Endothelial cell of umbilical vein (primary cell): ENCODE measurements around the gene GALNT17. TPM values are rescaled to one million over a fixed set of nuclear protein-coding genes. Genes with fewer than 3 reads are reported as not detected.

Experiments
- BruUV-seq: library from RNA; stranded (reverse); fragments of 400-500 nt; replicated peaks from 2 replicates; lab custom pipeline; 2021; lab: Mats Ljungman, UMichigan
- CTCF ChIA-PET: fragments of 300-600, 350-600 bp; sonication (Branson Sonifier 250); formaldehyde crosslinking; loops from one replicate; lab custom pipeline; 2021; ENCODE audit warnings: antibody characterized with exemption, inconsistent platforms; lab: Charles Lee
- POLR2A ChIA-PET: fragments of 300-600, 350-600 bp; sonication (Branson Sonifier 250); formaldehyde crosslinking; loops from one replicate; lab custom pipeline; 2021; ENCODE audit warnings: antibody characterized with exemption, inconsistent platforms; lab: Charles Lee
- DNase-seq: peaks from one replicate; pipeline ENCODE4 v3.0.0-alpha.2; 2011; ENCODE audit warnings: low read depth, low spot score
- FAIRE-seq: peaks from 2 replicates; lab custom pipeline; 2011; peaks lifted over from hg19 to GRCh38; lab: Jason Lieb, UNC
- H2AFZ ChIP-seq: 2 replicates; pipeline ENCODE4 v1.6.0; 2012; ENCODE audit warnings: low read depth, low read length, control low read depth, inconsistent platforms
- H3K27ac ChIP-seq: 2 replicates; pipeline ENCODE4 v1.5.1; 2011; ENCODE audit warnings: low read depth, mild to moderate bottlenecking, control low read depth, low read length, moderate library complexity; ENCODE audit not compliant: insufficient read depth
- H3K27me3 ChIP-seq, 2 experiments: 2 replicates each; pipeline versions ENCODE4 v1.6.0 to v1.6.1; 2011; ENCODE audit warnings: low read length in 2 of 2, mixed read lengths in 1 of 2; ENCODE audit not compliant: control insufficient read depth in 2 of 2, insufficient read depth in 2 of 2
- H3K36me3 ChIP-seq, 2 experiments: 2 replicates in 1 of 2; 3 replicates in 1 of 2; pipeline ENCODE4 v1.5.1; 2011; ENCODE audit warnings: low read length in 2 of 2, mild to moderate bottlenecking in 1 of 2, moderate library complexity in 1 of 2; ENCODE audit not compliant: control insufficient read depth in 2 of 2, insufficient read depth in 2 of 2; ENCODE audit errors: extremely low read depth in 1 of 2
- H3K4me1 ChIP-seq: 3 replicates; pipeline ENCODE4 v1.5.1; 2011; ENCODE audit warnings: mild to moderate bottlenecking, low read length; ENCODE audit not compliant: control insufficient read depth, insufficient read depth; ENCODE audit errors: extremely low read depth
- H3K4me2 ChIP-seq: 2 replicates; pipeline ENCODE4 v1.6.1; 2011; ENCODE audit warnings: low read length, control low read depth, mixed read lengths; ENCODE audit not compliant: insufficient read depth
- H3K4me3 ChIP-seq, 3 experiments: fragments of 200-600 bp in 1 of 3; sonication (generic), shearing (Covaris generic) in 1 of 3; replicated peaks in 1 of 3; 2 replicates each; pipeline ENCODE4 v1.5.1; 2011 to 2016; ENCODE audit warnings: control low read depth in 3 of 3, low read length in 3 of 3, mild to moderate bottlenecking in 2 of 3, inconsistent platforms in 1 of 3, low read depth in 1 of 3, moderate library complexity in 1 of 3; ENCODE audit not compliant: insufficient read depth in 1 of 3
- H3K79me2 ChIP-seq: 2 replicates; pipeline ENCODE4 v1.6.0; 2012; ENCODE audit warnings: low read length, inconsistent platforms; ENCODE audit not compliant: control insufficient read depth, insufficient read depth
- H3K9ac ChIP-seq: replicated peaks from 2 replicates; pipeline ENCODE3; 2011; ENCODE audit warnings: low read length, control low read depth; ENCODE audit not compliant: insufficient read depth; ENCODE audit errors: extremely low read depth
- H3K9me1 ChIP-seq: replicated peaks from 3 replicates; pipeline ENCODE4 v1.6.0; 2011; ENCODE audit warnings: mild to moderate bottlenecking, low read length; ENCODE audit not compliant: control insufficient read depth, insufficient read depth; ENCODE audit errors: extremely low read depth
- H3K9me3 ChIP-seq: replicated peaks from 2 replicates; pipeline ENCODE4 v1.5.1; 2012; ENCODE audit warnings: low read length, inconsistent platforms; ENCODE audit not compliant: control insufficient read depth, insufficient read depth
- H4K20me1 ChIP-seq: replicated peaks from 2 replicates; pipeline ENCODE3; 2011; ENCODE audit warnings: mild to moderate bottlenecking, low read length; ENCODE audit not compliant: control insufficient read depth, insufficient read depth; ENCODE audit errors: extremely low read depth
- EZH2 ChIP-seq: IDR thresholded peaks from 2 replicates; pipeline ENCODE4 v1.6.1; 2012; ENCODE audit warnings: borderline replicate concordance, low read depth, mild to moderate bottlenecking, moderate library complexity, low read length, inconsistent platforms; ENCODE audit not compliant: severe bottlenecking
- FOS ChIP-seq: IDR thresholded peaks from 2 replicates; pipeline ENCODE4 v1.6.1; 2011; ENCODE audit warnings: mild to moderate bottlenecking, low read length, moderate library complexity, borderline replicate concordance; ENCODE audit not compliant: insufficient read depth
- GATA2 ChIP-seq: IDR thresholded peaks from 2 replicates; pipeline ENCODE4 v1.7.0; 2011; ENCODE audit warnings: low read depth, mild to moderate bottlenecking, moderate library complexity, mixed read lengths, low read length; ENCODE audit not compliant: insufficient read length, insufficient read depth
- JUN ChIP-seq: IDR thresholded peaks from 2 replicates; pipeline ENCODE4 v1.6.1; 2011; ENCODE audit warnings: borderline replicate concordance, low read depth; ENCODE audit not compliant: insufficient read length, insufficient read depth
- MYC ChIP-seq: IDR thresholded peaks from one replicate; pipeline ENCODE4 v1.6.1; 2011; ENCODE audit warnings: mild to moderate bottlenecking, low read depth, low read length
- POLR2A ChIP-seq: IDR thresholded peaks from 2 replicates; pipeline ENCODE4 v1.6.1; 2012; ENCODE audit warnings: low read depth, mild to moderate bottlenecking, control low read depth, low read length
- POLR2AphosphoS5 ChIP-seq: IDR thresholded peaks from 2 replicates; pipeline ENCODE4 v1.6.1; 2012; ENCODE audit warnings: low read depth, mild to moderate bottlenecking, control low read depth, low read length, moderate library complexity; ENCODE audit not compliant: insufficient read depth
- dilution Hi-C: fragments of 300-500 bp; cut with MboI; formaldehyde crosslinking; loops from one replicate; pipeline ENCODE4 v1.15.0; 2019; ENCODE audit warnings: low sequenced_read_pairs; ENCODE audit not compliant: extremely low pct_ligation_motif_present
- intact Hi-C: fragments of 100-400 bp; cut with micrococcal nuclease; formaldehyde crosslinking; loops from one replicate; pipeline ENCODE4 v1.10.0; 2022
- polyA plus RNA-seq, 4 experiments: library from polyadenylated mRNA; depleted of rRNA in 3 of 4; stranded (reverse) in 3 of 4; unstranded in 1 of 4; fragments of >200 nt; gene quantifications; 2 replicates each; pipeline versions ENCODE4 v1.2.1 to v1.2.3, GENCODE V29; 2011 to 2012; ENCODE audit warnings: missing spikeins in 1 of 4
- total RNA-seq: library from RNA; stranded (reverse); gene quantifications from 2 replicates; pipeline ENCODE4 v1.2.3, GENCODE V29; 2021
- TF ChIP-seq, protein P1 (sequence below): IDR thresholded peaks from 2 replicates; pipeline ENCODE4 v1.6.1; 2011; ENCODE audit not compliant: insufficient read depth, insufficient read length
- TF ChIP-seq, protein P2 (sequence below), 2 donors: IDR thresholded peaks; 1 replicate in 1 of 2; 2 replicates in 1 of 2; pipeline ENCODE4 v1.5.1; 2011; ENCODE audit warnings: low read length in 2 of 2, mild to moderate bottlenecking in 2 of 2, moderate library complexity in 2 of 2, control low read depth in 1 of 2, inconsistent platforms in 1 of 2, low read depth in 1 of 2; ENCODE audit not compliant: insufficient read depth in 1 of 2; ENCODE audit errors: extremely low read depth in 1 of 2

The GALNT17 gene
- total and polyA plus RNA-seq, 2 donors (not counting 3 experiments of a cell fraction or from before 2014, with no cell fraction given), result not detected

DNA sequence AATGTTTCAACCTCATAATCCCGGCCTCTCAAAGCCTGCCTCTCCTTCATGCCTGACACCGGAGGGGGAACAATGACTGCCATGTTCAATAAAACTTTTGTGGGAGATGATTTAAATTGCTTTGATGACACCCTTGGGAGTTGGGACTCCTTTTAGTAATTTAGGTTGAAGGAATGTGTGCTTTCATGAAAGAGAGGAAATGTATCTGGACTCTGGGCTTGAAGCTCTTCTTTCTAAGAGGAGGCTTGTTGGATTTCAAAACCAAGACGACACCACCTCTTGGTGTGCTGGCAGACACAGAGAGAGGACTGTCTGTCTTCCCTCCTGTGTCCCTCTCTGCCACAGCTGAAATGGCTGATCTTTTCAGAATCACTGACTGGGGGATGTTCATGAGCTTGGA lies 168.1 kb downstream of the GALNT17 start:
- no peaks in the 10 kb centered on the region for H3K4me1 ChIP-seq
- no peaks in the 10 kb centered on the region for H3K27me3 ChIP-seq
- no peak overlapping the region for H3K4me3 ChIP-seq
- no peak overlapping the region for H3K27ac ChIP-seq
- CTCF ChIA-PET, result no interaction called here
- no peak overlapping the region for H2AFZ ChIP-seq
- H4K20me1 ChIP-seq, result no peaks in the 10 kb centered on the region
- DNase-seq (no peak), FAIRE-seq (no peak)
- no peaks in the 10 kb centered on the region for H3K79me2 ChIP-seq
- intact Hi-C loops, result no loop called here
- dilution Hi-C loops, result no loop called here
- H3K9me1 ChIP-seq, result no peaks in the 10 kb centered on the region
- no peaks in the 10 kb centered on the region for H3K36me3 ChIP-seq
- H3K4me2 ChIP-seq, result no peak overlapping the region
- no peak overlapping the region for H3K9ac ChIP-seq
- TF ChIP-seq MYC (no peak), EZH2 (no peak), POLR2AphosphoS5 (no peak), POLR2A (no peak), GATA2 (no peak), FOS (no peak), JUN (no peak)
- TF ChIP-seq, protein P1, sequence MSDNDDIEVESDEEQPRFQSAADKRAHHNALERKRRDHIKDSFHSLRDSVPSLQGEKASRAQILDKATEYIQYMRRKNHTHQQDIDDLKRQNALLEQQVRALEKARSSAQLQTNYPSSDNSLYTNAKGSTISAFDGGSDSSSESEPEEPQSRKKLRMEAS, result no peak
- TF ChIP-seq, protein P2, sequence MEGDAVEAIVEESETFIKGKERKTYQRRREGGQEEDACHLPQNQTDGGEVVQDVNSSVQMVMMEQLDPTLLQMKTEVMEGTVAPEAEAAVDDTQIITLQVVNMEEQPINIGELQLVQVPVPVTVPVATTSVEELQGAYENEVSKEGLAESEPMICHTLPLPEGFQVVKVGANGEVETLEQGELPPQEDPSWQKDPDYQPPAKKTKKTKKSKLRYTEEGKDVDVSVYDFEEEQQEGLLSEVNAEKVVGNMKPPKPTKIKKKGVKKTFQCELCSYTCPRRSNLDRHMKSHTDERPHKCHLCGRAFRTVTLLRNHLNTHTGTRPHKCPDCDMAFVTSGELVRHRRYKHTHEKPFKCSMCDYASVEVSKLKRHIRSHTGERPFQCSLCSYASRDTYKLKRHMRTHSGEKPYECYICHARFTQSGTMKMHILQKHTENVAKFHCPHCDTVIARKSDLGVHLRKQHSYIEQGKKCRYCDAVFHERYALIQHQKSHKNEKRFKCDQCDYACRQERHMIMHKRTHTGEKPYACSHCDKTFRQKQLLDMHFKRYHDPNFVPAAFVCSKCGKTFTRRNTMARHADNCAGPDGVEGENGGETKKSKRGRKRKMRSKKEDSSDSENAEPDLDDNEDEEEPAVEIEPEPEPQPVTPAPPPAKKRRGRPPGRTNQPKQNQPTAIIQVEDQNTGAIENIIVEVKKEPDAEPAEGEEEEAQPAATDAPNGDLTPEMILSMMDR (IDR thresholded peaks at IDR 0.05; ENCODE audit: extremely low read depth in 1 of 2, insufficient read depth in 1 of 2, low read depth in 1 of 2, low read length in 2 of 2), result no peak
- BruUV-seq, result no TSS peak
- H3K9me3 ChIP-seq, result peaks cover 2% of the 10 kb centered on the region
- POLR2A ChIA-PET, result no interaction called here
